Neural progenitor cell (in vitro differentiated cells): ENCODE measurements around the gene ABCA7. TPM values are rescaled to one million over a fixed set of nuclear protein-coding genes. Genes with fewer than 3 reads are reported as not detected.

ENCODE experiments used
- DNase-seq: peaks from one replicate; pipeline ENCODE4 v3.0.0-alpha.2; 2016; ENCODE audit warnings: low spot score
- H2AFZ ChIP-seq: fragments of 200-600 bp; sonication (generic); replicated peaks from 2 replicates; pipeline ENCODE4 v1.6.1; 2016; ENCODE audit warnings: antibody characterized with exemption
- H3F3A ChIP-seq: fragments of 200-600 bp; sonication (generic); 2 replicates; pipeline ENCODE4 v1.6.1; 2016; ENCODE audit warnings: antibody characterized with exemption, low read depth
- H3K27ac ChIP-seq: fragments of 200-600 bp; sonication (generic); 2 replicates; pipeline ENCODE4 v1.5.1; 2016; ENCODE audit warnings: mild to moderate bottlenecking
- H3K27me3 ChIP-seq: fragments of 200-600 bp; sonication (generic); 2 replicates; pipeline ENCODE4 v1.6.1; 2016; ENCODE audit warnings: mild to moderate bottlenecking, moderate library complexity
- H3K36me3 ChIP-seq: fragments of 200-600 bp; sonication (generic); 2 replicates; pipeline ENCODE4 v1.5.1; 2016
- H3K4me1 ChIP-seq: fragments of 200-600 bp; sonication (generic); 2 replicates; pipeline ENCODE4 v1.6.1; 2016; ENCODE audit warnings: mixed run types
- H3K4me2 ChIP-seq: fragments of 200-600 bp; sonication (generic); 2 replicates; pipeline ENCODE4 v1.6.1; 2016
- H3K4me3 ChIP-seq: fragments of 200-600 bp; sonication (generic); 2 replicates; pipeline ENCODE4 v1.5.1; 2016
- H3K79me2 ChIP-seq: fragments of 200-600 bp; sonication (generic); 2 replicates; pipeline ENCODE4 v1.6.1; 2016; ENCODE audit warnings: low read depth
- H3K9ac ChIP-seq: fragments of 200-600 bp; sonication (generic); 2 replicates; pipeline ENCODE4 v1.6.1; 2016
- H3K9me3 ChIP-seq: fragments of 200-600 bp; sonication (generic); 2 replicates; pipeline ENCODE4 v1.5.1; 2016; ENCODE audit warnings: low read depth
- H4K20me1 ChIP-seq: fragments of 200-600 bp; sonication (generic); 2 replicates; pipeline ENCODE4 v1.6.1; 2016; ENCODE audit warnings: low read depth
- H3K27ac Mint-ChIP-seq: 3 replicates; pipeline ENCODE4 v1.8.0; 2021; ENCODE audit warnings: mixed read lengths
- H3K27me3 Mint-ChIP-seq: 2 replicates; pipeline ENCODE4 v1.8.0; 2022; ENCODE audit warnings: low read depth, mild to moderate bottlenecking, inconsistent platforms, moderate library complexity, mixed read lengths; ENCODE audit not compliant: insufficient read depth
- H3K36me3 Mint-ChIP-seq: 3 replicates; pipeline ENCODE4 v1.8.0; 2021; ENCODE audit warnings: mixed read lengths
- H3K4me1 Mint-ChIP-seq: 3 replicates; pipeline ENCODE4 v1.8.0; 2021; ENCODE audit warnings: mixed read lengths
- H3K4me3 Mint-ChIP-seq: 3 replicates; pipeline ENCODE4 v1.8.0; 2021; ENCODE audit warnings: mild to moderate bottlenecking, moderate library complexity, mixed read lengths
- H3K9me3 Mint-ChIP-seq: 3 replicates; pipeline ENCODE4 v1.8.0; 2020; ENCODE audit warnings: mixed read lengths
- EZH2 ChIP-seq: fragments of 200-600 bp; sonication (generic); IDR thresholded peaks from 2 replicates; pipeline ENCODE4 v1.6.1; 2017; ENCODE audit warnings: antibody characterized with exemption, mild to moderate bottlenecking, moderate library complexity
- EZH2phosphoT487 ChIP-seq: fragments of 200-600 bp; sonication (generic); IDR thresholded peaks from 2 replicates; pipeline ENCODE4 v1.6.1; 2017; ENCODE audit warnings: antibody characterized with exemption
- total RNA-seq: library from RNA; depleted of rRNA; stranded (reverse); fragments of >200 nt; gene quantifications from 2 replicates; pipeline ENCODE4 v1.2.3, GENCODE V29; 2015; ENCODE audit warnings: low replicate concordance
- TF ChIP-seq, protein P1 (sequence below): fragments of 200-600 bp; sonication (generic); IDR thresholded peaks from 2 replicates; pipeline ENCODE4 v1.5.1; 2017; ENCODE audit warnings: antibody characterized with exemption, mild to moderate bottlenecking

The ABCA7 gene
- total RNA-seq, 1 donor from 2014 or later, result 1.4 TPM

DNA sequence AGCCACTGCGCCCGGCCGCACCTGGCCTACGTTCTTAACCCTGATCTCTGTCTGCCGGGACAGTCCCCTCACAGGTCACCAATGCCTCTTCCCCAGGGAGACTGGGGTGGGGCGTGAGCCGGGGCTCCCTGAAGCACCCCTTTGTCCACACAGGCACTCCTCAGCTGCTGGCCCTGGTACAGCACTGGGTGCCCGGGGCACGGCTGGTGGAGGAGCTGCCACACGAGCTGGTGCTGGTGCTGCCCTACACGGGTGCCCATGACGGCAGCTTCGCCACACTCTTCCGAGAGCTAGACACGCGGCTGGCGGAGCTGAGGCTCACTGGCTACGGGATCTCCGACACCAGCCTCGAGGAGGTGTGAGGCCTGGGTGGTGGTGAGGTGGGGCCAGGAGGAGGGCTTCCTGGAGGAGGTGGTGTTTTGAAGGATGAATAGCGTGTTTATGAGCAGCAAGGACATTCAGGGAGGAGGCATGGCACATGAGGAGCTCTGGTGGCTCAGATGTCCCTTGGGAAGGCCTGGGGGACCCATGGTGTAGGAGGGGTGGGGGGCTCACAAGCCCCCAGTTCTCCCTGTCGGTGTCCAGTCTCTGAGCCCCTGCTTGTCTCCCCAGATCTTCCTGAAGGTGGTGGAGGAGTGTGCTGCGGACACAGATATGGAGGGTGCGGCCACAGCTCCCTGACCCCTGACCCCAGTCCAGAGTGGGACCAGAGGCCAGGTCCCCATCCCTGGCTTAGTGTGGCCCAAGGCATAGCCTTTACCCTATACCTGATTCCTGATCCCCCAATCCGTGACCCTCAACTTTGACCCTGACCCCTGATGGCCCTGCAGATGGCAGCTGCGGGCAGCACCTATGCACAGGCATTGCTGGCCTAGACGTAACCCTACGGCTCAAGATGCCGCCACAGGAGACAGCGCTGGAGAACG lies 13.5 kb downstream of the ABCA7 start:
- H3K4me3 ChIP-seq, result no peak overlapping the region
- no peaks in the 10 kb centered on the region for H3K36me3 ChIP-seq
- no peak overlapping the region for H3K27ac ChIP-seq
- no peaks in the 10 kb centered on the region for H3K27me3 ChIP-seq
- H3K9me3 ChIP-seq, result peaks cover 7% of the 10 kb centered on the region
- Mint-ChIP-seq H3K36me3 (peaks cover 2% of the 10 kb centered on the region), H3K27ac (no peak overlapping the region), H3K4me1 (peaks cover 10% of the 10 kb centered on the region), H3K9me3 (no peaks in the 10 kb centered on the region), H3K27me3 (peaks cover 12% of the 10 kb centered on the region), H3K4me3 (no peak overlapping the region)
- no peak overlapping the region for H3K4me2 ChIP-seq
- TF ChIP-seq EZH2, result no peak
- TF ChIP-seq, protein P1, sequence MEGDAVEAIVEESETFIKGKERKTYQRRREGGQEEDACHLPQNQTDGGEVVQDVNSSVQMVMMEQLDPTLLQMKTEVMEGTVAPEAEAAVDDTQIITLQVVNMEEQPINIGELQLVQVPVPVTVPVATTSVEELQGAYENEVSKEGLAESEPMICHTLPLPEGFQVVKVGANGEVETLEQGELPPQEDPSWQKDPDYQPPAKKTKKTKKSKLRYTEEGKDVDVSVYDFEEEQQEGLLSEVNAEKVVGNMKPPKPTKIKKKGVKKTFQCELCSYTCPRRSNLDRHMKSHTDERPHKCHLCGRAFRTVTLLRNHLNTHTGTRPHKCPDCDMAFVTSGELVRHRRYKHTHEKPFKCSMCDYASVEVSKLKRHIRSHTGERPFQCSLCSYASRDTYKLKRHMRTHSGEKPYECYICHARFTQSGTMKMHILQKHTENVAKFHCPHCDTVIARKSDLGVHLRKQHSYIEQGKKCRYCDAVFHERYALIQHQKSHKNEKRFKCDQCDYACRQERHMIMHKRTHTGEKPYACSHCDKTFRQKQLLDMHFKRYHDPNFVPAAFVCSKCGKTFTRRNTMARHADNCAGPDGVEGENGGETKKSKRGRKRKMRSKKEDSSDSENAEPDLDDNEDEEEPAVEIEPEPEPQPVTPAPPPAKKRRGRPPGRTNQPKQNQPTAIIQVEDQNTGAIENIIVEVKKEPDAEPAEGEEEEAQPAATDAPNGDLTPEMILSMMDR, result no peak
- TF ChIP-seq EZH2phosphoT487, result no peak
- H3K79me2 ChIP-seq, result no peaks in the 10 kb centered on the region
- no peak overlapping the region for H3K9ac ChIP-seq
- H2AFZ ChIP-seq, result no peak overlapping the region
- no peaks in the 10 kb centered on the region for H4K20me1 ChIP-seq
- no peaks in the 10 kb centered on the region for H3K4me1 ChIP-seq
- peaks cover 8% of the 10 kb centered on the region for H3F3A ChIP-seq
- DNase-seq, result no peak

DNA sequence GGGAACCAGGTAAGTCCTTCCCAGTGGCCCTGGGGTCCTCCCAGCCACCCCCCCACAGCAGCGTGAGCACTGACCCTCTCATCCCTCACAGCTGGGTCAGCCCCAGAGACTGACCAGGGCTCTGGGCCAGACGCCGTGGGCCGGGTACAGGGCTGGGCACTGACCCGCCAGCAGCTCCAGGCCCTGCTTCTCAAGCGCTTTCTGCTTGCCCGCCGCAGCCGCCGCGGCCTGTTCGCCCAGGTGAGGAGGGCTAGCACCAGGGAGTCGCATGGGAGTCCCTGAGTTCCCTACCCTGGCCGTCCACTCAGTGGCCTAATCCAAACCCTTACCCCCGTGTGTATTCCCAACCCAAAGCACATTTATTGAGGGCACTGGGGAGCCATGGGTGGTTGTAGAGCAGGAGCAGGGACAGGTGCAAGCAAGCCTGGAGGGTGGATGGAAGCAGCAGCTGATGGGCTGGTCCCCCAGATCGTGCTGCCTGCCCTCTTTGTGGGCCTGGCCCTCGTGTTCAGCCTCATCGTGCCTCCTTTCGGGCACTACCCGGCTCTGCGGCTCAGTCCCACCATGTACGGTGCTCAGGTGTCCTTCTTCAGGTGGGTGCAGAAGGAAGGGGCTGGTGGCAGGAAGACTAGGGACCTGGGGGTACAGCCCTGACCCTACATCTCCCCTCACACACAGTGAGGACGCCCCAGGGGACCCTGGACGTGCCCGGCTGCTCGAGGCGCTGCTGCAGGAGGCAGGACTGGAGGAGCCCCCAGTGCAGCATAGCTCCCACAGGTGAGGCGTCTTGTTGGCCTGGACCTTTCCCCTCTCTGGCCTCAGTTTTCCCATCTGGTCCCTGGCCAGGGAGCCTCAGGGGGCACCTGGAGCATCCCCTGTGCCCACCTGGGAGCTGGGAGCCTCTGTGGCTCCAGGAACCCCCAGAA lies 14.5 kb downstream of the ABCA7 start:
- no peak overlapping the region for H2AFZ ChIP-seq
- no peaks in the 10 kb centered on the region for H3K27me3 ChIP-seq
- no peaks in the 10 kb centered on the region for H3K36me3 ChIP-seq
- Mint-ChIP-seq H3K27ac (no peak overlapping the region), H3K9me3 (no peaks in the 10 kb centered on the region), H3K27me3 (peaks cover 12% of the 10 kb centered on the region), H3K4me3 (no peak overlapping the region), H3K36me3 (peaks cover 2% of the 10 kb centered on the region), H3K4me1 (peaks cover 10% of the 10 kb centered on the region)
- no peak for TF ChIP-seq EZH2phosphoT487
- TF ChIP-seq, protein P1, result no peak
- no peak for TF ChIP-seq EZH2
- no peaks in the 10 kb centered on the region for H4K20me1 ChIP-seq
- no peak overlapping the region for H3K27ac ChIP-seq
- H3K4me3 ChIP-seq, result no peak overlapping the region
- H3K4me2 ChIP-seq, result no peak overlapping the region
- DNase-seq, result no peak
- H3F3A ChIP-seq, result peaks cover 8% of the 10 kb centered on the region
- no peaks in the 10 kb centered on the region for H3K79me2 ChIP-seq
- H3K9ac ChIP-seq, result no peak overlapping the region
- H3K9me3 ChIP-seq, result peaks cover 7% of the 10 kb centered on the region
- H3K4me1 ChIP-seq, result no peaks in the 10 kb centered on the region

DNA sequence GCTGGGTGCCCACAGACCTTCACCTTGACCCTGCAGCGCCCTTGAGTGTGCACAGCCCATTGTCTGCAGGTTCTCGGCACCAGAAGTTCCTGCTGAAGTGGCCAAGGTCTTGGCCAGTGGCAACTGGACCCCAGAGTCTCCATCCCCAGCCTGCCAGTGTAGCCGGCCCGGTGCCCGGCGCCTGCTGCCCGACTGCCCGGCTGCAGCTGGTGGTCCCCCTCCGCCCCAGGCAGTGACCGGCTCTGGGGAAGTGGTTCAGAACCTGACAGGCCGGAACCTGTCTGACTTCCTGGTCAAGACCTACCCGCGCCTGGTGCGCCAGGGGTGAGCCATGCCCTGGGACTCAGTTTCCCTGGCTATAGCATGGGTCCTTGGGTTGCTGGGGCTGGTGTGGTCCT lies 15.1 kb downstream of the ABCA7 start:
- H2AFZ ChIP-seq, result no peak overlapping the region
- no peaks in the 10 kb centered on the region for H3K9me3 Mint-ChIP-seq
- peaks cover 7% of the 10 kb centered on the region for H3K9me3 ChIP-seq
- H4K20me1 ChIP-seq, result no peaks in the 10 kb centered on the region
- no peak overlapping the region for H3K27ac ChIP-seq
- H3F3A ChIP-seq, result peaks cover 8% of the 10 kb centered on the region
- H3K27me3 Mint-ChIP-seq, result peaks cover 12% of the 10 kb centered on the region
- TF ChIP-seq, protein P1, result no peak
- TF ChIP-seq EZH2 (no peak), EZH2phosphoT487 (no peak)
- H3K4me3 Mint-ChIP-seq, result no peak overlapping the region
- H3K27ac Mint-ChIP-seq, result no peak overlapping the region
- peaks cover 10% of the 10 kb centered on the region for H3K4me1 Mint-ChIP-seq
- no peak for DNase-seq
- H3K27me3 ChIP-seq, result no peaks in the 10 kb centered on the region
- no peaks in the 10 kb centered on the region for H3K36me3 ChIP-seq
- no peak overlapping the region for H3K4me2 ChIP-seq
- H3K4me3 ChIP-seq, result no peak overlapping the region
- no peaks in the 10 kb centered on the region for H3K4me1 ChIP-seq
- H3K9ac ChIP-seq, result no peak overlapping the region
- no peaks in the 10 kb centered on the region for H3K79me2 ChIP-seq
- H3K36me3 Mint-ChIP-seq, result peaks cover 2% of the 10 kb centered on the region
